Activated B cell treated with CpG ODN at 0.5 μM for 24 hours (primary cell): ENCODE data around the gene PGAM2. TPM values are rescaled to one million over a fixed set of nuclear protein-coding genes. Genes with fewer than 3 reads are reported as not detected.

ENCODE experiments used
- ATAC-seq: fragments of 200-7000 bp; cut with Tn5 transposase; one replicate; pipeline ENCODE4 v1.10.0; 2021; ENCODE audit warnings: low read depth, mild to moderate bottlenecking, moderate library complexity
- CTCF ChIA-PET: fragments of 350-600 bp; sonication (Branson Sonifier 250); formaldehyde crosslinking; loops from one replicate; lab custom pipeline; 2021; ENCODE audit warnings: antibody characterized with exemption; lab: Charles Lee
- POLR2A ChIA-PET: fragments of 350-600 bp; sonication (Branson Sonifier 250); formaldehyde crosslinking; loops from one replicate; lab custom pipeline; 2021; ENCODE audit warnings: antibody characterized with exemption; lab: Charles Lee
- DNase-seq: peaks from one replicate; pipeline ENCODE4 v3.0.0; 2022
- H3K27ac Mint-ChIP-seq: one replicate; pipeline ENCODE4 v1.8.0; 2020; ENCODE audit warnings: mixed read lengths
- H3K27me3 Mint-ChIP-seq: one replicate; pipeline ENCODE4 v1.8.0; 2021; ENCODE audit warnings: mixed read lengths
- H3K36me3 Mint-ChIP-seq: one replicate; pipeline ENCODE4 v1.8.0; 2021; ENCODE audit warnings: low read depth, mixed read lengths
- H3K4me1 Mint-ChIP-seq: one replicate; pipeline ENCODE4 v1.8.0; 2021; ENCODE audit warnings: mixed read lengths
- H3K4me3 Mint-ChIP-seq: one replicate; pipeline ENCODE4 v1.8.0; 2020; ENCODE audit warnings: mild to moderate bottlenecking, mixed read lengths
- H3K9me3 Mint-ChIP-seq: one replicate; pipeline ENCODE4 v1.8.0; 2020; ENCODE audit warnings: mixed read lengths
- CTCF ChIP-seq: fragments of 200-600 bp; IDR thresholded peaks from one replicate; pipeline ENCODE4 v1.8.0; 2022; ENCODE audit warnings: antibody characterized with exemption, mild to moderate bottlenecking
- intact Hi-C: fragments of 100-400 bp; cut with micrococcal nuclease; formaldehyde crosslinking; loops from one replicate; pipeline ENCODE4 v1.15.1; 2024
- total RNA-seq: library from RNA; stranded (reverse); gene quantifications from 2 replicates; pipeline ENCODE4 v1.2.3, GENCODE V29; 2022

PGAM2 gene
- total RNA-seq, 1 donor from 2014 or later = 1.2 TPM

- no peak for ATAC-seq
- intact Hi-C loops = loop anchor here (1.0 kb wide), 1 partner anchor 124 kb away; no protein-coding TSS in a partner anchor
Measured at GRCh38 chr7:44071726-44072363, 6.5 kb upstream of the PGAM2 start.

GRCh38 chr7:44068054-44068453 lies 2.7 kb upstream of the PGAM2 start:
- TF ChIP-seq CTCF = no peak
- POLR2A ChIA-PET = interaction anchor here (1.3 to 6.0 kb wide), 4 partner anchors 10 to 37 kb away, joined by 3 to 55 read pairs (median 9); partner anchors contain the start of gene DBNL
- H3K4me1 Mint-ChIP-seq = peaks cover 74% of the 10 kb centered on the region
- no peak for ATAC-seq
- H3K27ac Mint-ChIP-seq = peak overlapping the region; percentile 5
- H3K9me3 Mint-ChIP-seq = no peaks in the 10 kb centered on the region
- no peaks in the 10 kb centered on the region for H3K27me3 Mint-ChIP-seq
- H3K36me3 Mint-ChIP-seq = peaks cover 27% of the 10 kb centered on the region
- CTCF ChIA-PET = interaction anchor here (0.6 to 1.2 kb wide), 2 partner anchors 13 to 129 kb away, joined by 3 read pairs; no protein-coding TSS in a partner anchor
- no peak overlapping the region for H3K4me3 Mint-ChIP-seq
- no peak for DNase-seq
- intact Hi-C loops = no loop called here

More at GRCh38 chr7:44071726-44072363, 6.5 kb upstream of the PGAM2 start:
- Mint-ChIP-seq H3K36me3 (peaks cover 48% of the 10 kb centered on the region), H3K27ac (peak overlapping the region; percentile 90), H3K27me3 (no peaks in the 10 kb centered on the region), H3K9me3 (no peaks in the 10 kb centered on the region), H3K4me3 (no peak overlapping the region), H3K4me1 (peaks cover 89% of the 10 kb centered on the region)
- DNase-seq = no peak
- ChIA-PET CTCF (interaction anchor here (0.7 to 1.6 kb wide), 8 partner anchors 9 to 418 kb away, joined by 3 to 11 read pairs (median 3); partner anchors contain the start of genes NUDCD3 and YKT6), POLR2A (interaction anchor here (0.7 to 1.3 kb wide), 6 partner anchors 9 to 40 kb away, joined by 3 to 6 read pairs (median 5); partner anchors contain the start of gene DBNL)
- no peak for TF ChIP-seq CTCF

GRCh38 chr7:44067064-44067951 lies 1.9 kb upstream of the PGAM2 start:
- Mint-ChIP-seq H3K9me3 (no peaks in the 10 kb centered on the region), H3K4me1 (peaks cover 70% of the 10 kb centered on the region), H3K4me3 (no peak overlapping the region), H3K27me3 (no peaks in the 10 kb centered on the region), H3K27ac (peak overlapping the region; percentile 66), H3K36me3 (peaks cover 23% of the 10 kb centered on the region)
- ChIA-PET POLR2A (interaction anchor here (0.6 to 6.0 kb wide), 10 partner anchors 7 to 305 kb away, joined by 3 to 55 read pairs (median 4); partner anchors contain the start of gene DBNL), CTCF (no interaction called here)
- DNase-seq (no peak), ATAC-seq (no peak)
- intact Hi-C loops = loop anchor here (1.0 kb wide), 1 partner anchor 8 kb away; no protein-coding TSS in a partner anchor
- TF ChIP-seq CTCF = no peak

- ChIA-PET CTCF (no interaction called here), POLR2A (interaction anchor here (0.6 to 6.0 kb wide), 8 partner anchors 8 to 35 kb away, joined by 3 to 55 read pairs (median 4); partner anchors contain the start of gene DBNL)
- peaks cover 23% of the 10 kb centered on the region for H3K36me3 Mint-ChIP-seq
- no peaks in the 10 kb centered on the region for H3K27me3 Mint-ChIP-seq
- no peaks in the 10 kb centered on the region for H3K9me3 Mint-ChIP-seq
- no peak for TF ChIP-seq CTCF
- intact Hi-C loops = loop anchor here (1.0 kb wide), 1 partner anchor 7 kb away; no protein-coding TSS in a partner anchor
- DNase-seq (no peak), ATAC-seq (peak; percentile 1)
- no peak overlapping the region for H3K4me3 Mint-ChIP-seq
- H3K27ac Mint-ChIP-seq = peak overlapping the region; percentile 66
- H3K4me1 Mint-ChIP-seq = peaks cover 66% of the 10 kb centered on the region
Measured at GRCh38 chr7:44066494-44067063, 1.2 kb upstream of the PGAM2 start.
